Cardiac fibroblast (primary cell): Measurements from ENCODE around the gene ZNF219.

Source experiments
- DNase-seq, 2 donors: peaks; one replicate each; pipeline versions ENCODE4 v3.0.0 to v3.0.0-alpha.2; 2010; ENCODE audit warnings: low read depth in 2 of 2
- H3K4me3 ChIP-seq, 2 donors: replicated peaks in 1 of 2; 1 replicate in 1 of 2; 2 replicates in 1 of 2; pipeline ENCODE4 v1.5.1; 2011; ENCODE audit warnings: low read depth in 2 of 2, low read length in 2 of 2, mild to moderate bottlenecking in 2 of 2, moderate library complexity in 1 of 2
- TF ChIP-seq, protein P1 (sequence below): IDR thresholded peaks from one replicate; pipeline ENCODE4 v1.5.1; 2011; ENCODE audit warnings: low read depth, mild to moderate bottlenecking, low read length, inconsistent platforms

Gene ZNF219

DNA sequence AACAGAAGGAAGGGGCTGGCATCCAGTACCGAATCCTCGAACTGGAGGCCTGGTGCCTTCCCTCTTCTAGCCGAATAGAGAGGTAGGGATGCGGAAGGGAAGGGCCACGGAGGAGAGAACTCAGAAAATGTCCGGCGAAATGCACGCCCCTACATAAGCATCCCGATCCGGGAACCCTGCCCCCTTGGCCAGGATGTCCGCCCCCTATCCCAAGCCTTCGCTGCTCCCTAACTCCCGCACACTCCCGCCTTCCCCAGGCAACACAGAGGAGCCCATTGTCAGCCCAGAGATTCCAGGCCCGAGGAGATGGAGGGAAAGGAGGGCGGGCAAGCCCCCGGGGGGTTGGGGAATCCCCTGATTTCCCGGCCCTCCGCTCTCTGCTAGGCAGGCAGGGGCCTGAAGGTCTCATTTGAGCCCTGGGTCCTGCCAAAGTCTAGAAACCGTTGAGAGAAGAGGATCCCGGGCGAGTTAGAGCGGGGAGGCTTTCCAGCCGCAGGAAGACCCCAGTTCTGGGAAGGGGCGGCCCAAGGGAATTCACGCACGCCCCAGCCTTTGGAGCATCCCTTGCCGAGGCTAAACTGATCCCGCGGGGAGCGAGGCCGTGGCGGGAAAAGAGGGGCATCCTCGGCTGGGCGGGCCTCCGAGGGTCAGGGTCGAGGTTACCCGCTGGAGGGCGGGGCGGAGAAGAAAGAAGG lies 28.9 kb downstream of the ZNF219 start:
- peak overlapping the region; percentile 60 to 76 for H3K4me3 ChIP-seq
- TF ChIP-seq, protein P1, sequence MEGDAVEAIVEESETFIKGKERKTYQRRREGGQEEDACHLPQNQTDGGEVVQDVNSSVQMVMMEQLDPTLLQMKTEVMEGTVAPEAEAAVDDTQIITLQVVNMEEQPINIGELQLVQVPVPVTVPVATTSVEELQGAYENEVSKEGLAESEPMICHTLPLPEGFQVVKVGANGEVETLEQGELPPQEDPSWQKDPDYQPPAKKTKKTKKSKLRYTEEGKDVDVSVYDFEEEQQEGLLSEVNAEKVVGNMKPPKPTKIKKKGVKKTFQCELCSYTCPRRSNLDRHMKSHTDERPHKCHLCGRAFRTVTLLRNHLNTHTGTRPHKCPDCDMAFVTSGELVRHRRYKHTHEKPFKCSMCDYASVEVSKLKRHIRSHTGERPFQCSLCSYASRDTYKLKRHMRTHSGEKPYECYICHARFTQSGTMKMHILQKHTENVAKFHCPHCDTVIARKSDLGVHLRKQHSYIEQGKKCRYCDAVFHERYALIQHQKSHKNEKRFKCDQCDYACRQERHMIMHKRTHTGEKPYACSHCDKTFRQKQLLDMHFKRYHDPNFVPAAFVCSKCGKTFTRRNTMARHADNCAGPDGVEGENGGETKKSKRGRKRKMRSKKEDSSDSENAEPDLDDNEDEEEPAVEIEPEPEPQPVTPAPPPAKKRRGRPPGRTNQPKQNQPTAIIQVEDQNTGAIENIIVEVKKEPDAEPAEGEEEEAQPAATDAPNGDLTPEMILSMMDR, result no peak
- peak; percentile 28 to 33 for DNase-seq

DNA sequence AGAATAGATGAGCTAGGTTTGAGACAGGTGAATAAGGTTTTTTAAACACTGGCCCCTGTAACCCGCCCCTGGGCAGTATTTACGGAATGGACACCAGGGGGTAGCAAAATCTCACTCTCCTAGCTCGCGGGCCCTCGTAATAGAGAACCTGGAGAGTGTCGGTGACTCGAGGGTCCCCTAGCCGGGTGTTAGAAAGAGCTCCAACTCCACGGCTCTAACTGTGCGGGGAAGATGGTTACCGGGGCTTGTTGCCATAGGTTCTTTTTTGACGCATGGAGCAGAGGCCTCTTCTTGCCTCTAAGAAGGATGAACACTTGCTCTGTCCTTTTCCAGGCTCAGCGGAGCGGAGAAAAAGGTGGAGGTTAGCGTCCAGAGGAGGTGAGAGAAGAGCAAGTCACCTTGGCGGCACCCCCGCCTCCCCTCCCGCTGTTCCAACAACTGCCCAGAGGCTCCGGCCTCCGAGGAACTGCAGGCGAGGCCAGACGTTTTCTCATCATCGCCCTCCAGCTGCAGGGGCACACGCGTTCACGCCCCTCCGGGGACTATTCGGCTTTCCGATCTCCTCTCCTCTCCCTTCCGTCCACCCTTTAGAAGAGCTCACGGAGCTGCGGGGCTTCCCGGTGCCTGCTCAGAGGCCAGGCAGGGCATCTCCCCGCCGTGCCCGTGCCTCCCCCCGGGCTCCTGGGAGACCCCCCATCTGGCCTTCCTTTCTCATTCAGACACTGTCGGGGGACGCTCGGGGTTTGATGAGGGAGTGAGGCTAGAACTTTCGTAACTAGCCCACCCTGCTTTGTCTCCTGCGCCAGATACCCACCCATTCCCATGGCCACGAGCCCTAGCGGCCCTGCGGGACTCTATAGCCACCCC lies 29.7 kb downstream of the ZNF219 start:
- peak; percentile 70 for DNase-seq
- H3K4me3 ChIP-seq, result peak overlapping the region; percentile 8 to 76

DNA sequence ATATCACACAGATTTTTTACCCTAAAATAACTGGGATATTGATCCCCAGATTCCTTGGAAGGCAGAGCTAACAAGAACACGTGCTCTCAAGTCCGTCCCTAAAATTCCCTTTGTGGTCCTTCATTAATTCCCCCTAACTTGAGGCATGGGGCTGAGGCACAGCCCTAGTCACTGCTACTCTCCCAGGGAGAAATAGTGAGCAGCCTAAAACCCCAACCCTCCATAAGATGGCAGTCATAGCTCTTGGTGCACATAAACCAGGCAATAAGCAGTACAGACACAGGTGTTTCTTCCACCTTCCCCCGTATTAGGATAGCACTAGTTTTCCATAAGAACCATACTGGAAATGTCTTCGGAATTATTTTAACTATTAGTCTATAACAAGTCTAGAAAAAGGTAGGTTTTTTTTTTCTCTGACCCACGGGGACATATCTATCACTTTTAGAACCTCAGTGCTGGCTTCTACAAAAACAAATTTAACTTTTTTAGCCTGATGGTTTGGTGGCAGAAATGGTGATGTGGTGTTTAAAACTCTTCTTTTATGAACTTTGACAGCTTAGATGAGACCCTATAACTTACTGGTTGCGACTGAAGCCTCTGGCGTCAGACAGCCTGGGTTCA lies 31.5 kb downstream of the ZNF219 start:
- DNase-seq, result peak in 1 of 2 donors; percentile 25
- H3K4me3 ChIP-seq, result no peak overlapping the region
- TF ChIP-seq, protein P1, result peak; percentile 23

More for the DNA sequence above, 29.7 kb downstream of the ZNF219 start:
- TF ChIP-seq, protein P1, result peak; percentile 72

DNA sequence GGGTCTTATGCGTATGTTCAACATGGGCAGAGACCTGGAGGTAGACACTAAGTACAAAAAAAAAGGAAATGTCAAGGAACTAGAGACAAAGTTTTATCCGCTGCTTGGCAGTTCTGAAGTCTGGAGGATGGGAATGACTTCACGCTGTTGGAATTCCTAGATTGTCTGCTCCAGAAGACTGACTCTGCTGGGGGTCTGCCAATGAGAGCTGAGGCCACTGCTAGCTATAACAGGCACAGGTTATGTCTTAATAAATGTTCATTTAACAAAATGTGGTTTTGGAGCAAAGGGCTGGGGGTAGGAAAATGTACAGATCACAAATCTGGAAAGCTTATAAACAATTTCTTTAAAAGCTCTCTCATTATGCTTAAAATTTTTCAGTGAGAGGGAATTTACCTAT lies 35.0 kb downstream of the ZNF219 start:
- H3K4me3 ChIP-seq, result no peak overlapping the region
- TF ChIP-seq, protein P1, result no peak
- peak; percentile 83 to 90 for DNase-seq

DNA sequence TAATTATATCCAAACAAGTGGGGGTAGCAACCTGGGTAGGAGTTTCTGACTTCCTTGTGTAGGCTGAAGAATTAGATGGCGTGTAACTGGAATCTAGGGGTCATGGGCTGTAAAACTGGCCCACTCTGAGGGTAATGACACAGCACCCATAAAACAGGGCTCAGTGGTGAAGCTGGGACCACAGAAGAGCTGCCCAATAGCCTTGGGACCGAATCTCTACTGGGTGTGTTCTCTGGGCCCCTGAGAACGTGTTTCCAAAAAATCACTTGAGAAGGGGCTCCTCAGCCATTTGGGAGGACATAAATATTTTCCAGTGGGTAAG lies 37.1 kb downstream of the ZNF219 start:
- no peak for DNase-seq
- H3K4me3 ChIP-seq, result no peak overlapping the region
- TF ChIP-seq, protein P1, result no peak

DNA sequence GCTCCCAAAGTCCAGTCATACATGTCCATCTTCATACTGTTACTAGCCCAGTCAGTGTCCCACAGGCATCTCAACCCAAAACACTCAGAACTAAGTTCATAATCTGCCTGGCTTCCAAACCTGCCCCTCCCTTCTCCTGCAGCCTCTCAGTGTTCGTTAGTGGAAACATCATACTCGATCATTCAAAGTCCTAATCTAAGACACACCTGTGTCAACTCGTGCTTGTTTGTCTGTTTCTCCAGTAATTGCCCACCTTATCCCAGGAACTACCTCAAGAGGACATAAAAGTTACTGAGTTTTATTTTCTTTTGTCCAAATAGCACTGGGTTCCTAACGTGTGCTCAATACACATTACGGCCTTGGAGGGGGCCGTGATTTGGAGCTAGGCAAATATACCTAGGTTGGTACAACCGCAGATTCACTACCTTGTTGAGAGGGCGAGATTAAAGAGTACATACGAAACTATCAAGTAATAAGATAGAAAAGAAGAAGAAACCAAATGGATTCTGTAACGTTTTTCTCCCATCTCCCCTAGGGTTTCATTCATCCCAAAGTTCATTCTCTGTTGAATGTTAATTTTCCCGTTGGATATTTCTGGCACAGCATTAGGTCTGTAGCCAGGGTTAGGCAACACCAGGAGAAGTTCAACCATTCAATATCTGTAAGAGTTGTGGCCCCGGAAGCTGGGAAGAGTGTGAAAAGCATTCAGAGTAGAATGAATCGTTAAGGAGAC lies 37.7 kb downstream of the ZNF219 start:
- no peak overlapping the region for H3K4me3 ChIP-seq
- TF ChIP-seq, protein P1, result no peak
- no peak for DNase-seq
